Parathyroid adenoma (tissue), 2 donors: ENCODE results near the gene TBX2.

Experiments used
- H2AFZ ChIP-seq: fragments of 300-600 bp; sonication (generic); one replicate; pipeline ENCODE4 v1.7.0; 2017; ENCODE audit warnings: antibody characterized with exemption, mild to moderate bottlenecking
- H3K27ac ChIP-seq: fragments of 300-600 bp; sonication (generic); one replicate; pipeline ENCODE4 v1.7.0; 2017
- H3K27me3 ChIP-seq: fragments of 300-600 bp; sonication (generic); one replicate; pipeline ENCODE4 v1.7.0; 2017; ENCODE audit warnings: low read length; ENCODE audit not compliant: control insufficient read depth, insufficient read depth
- H3K36me3 ChIP-seq: fragments of 300-600 bp; sonication (generic); one replicate; pipeline ENCODE4 v1.7.0; 2017; ENCODE audit warnings: low read length; ENCODE audit not compliant: control insufficient read depth, insufficient read depth
- H3K4me1 ChIP-seq: fragments of 300-600 bp; sonication (generic); one replicate; pipeline ENCODE4 v1.7.0; 2017; ENCODE audit warnings: control low read depth
- H3K4me2 ChIP-seq: fragments of 300-600 bp; sonication (generic); one replicate; pipeline ENCODE4 v1.7.0; 2017; ENCODE audit warnings: low read length
- H3K4me3 ChIP-seq: fragments of 300-600 bp; sonication (generic); one replicate; pipeline ENCODE4 v1.7.0; 2017; ENCODE audit warnings: low read depth, low read length
- H3K79me2 ChIP-seq: fragments of 300-600 bp; sonication (generic); one replicate; pipeline ENCODE4 v1.7.0; 2017; ENCODE audit warnings: control low read depth
- H3K9ac ChIP-seq: fragments of 300-600 bp; sonication (generic); one replicate; pipeline ENCODE4 v1.7.0; 2017; ENCODE audit warnings: mild to moderate bottlenecking
- H3K9me3 ChIP-seq: fragments of 300-600 bp; sonication (generic); one replicate; pipeline ENCODE4 v1.7.0; 2017; ENCODE audit warnings: low read length; ENCODE audit not compliant: control insufficient read depth
- CTCF ChIP-seq: fragments of 300-600 bp; sonication (generic); IDR thresholded peaks from one replicate; pipeline ENCODE4 v1.7.0; 2017; ENCODE audit warnings: antibody characterized with exemption, mild to moderate bottlenecking
- donor health status: primary hyperparathyroidism.

Gene TBX2

GRCh38 chr17:61456688-61457225, 57.1 kb downstream of the TBX2 start:
- Histone ChIP-seq H3K9me3 (no peaks in the 10 kb centered on the region), H3K79me2 (no peaks in the 10 kb centered on the region), H3K4me2 (peak overlapping the region; percentile 52), H3K4me3 (no peak overlapping the region), H3K27ac (no peak overlapping the region), H3K4me1 (no peaks in the 10 kb centered on the region), H2AFZ (no peak overlapping the region), H3K27me3 (peaks cover 52% of the 10 kb centered on the region), H3K9ac (no peak overlapping the region), H3K36me3 (no peaks in the 10 kb centered on the region)
- TF ChIP-seq CTCF, result no peak

GRCh38 chr17:61457226-61457983, 57.8 kb downstream of the TBX2 start:
- Histone ChIP-seq H3K27me3 (peaks cover 50% of the 10 kb centered on the region), H3K79me2 (no peaks in the 10 kb centered on the region), H3K4me1 (no peaks in the 10 kb centered on the region)

GRCh38 chr17:61458000-61458399, 58.4 kb downstream of the TBX2 start:
- H3K4me1 ChIP-seq, result no peaks in the 10 kb centered on the region
- no peaks in the 10 kb centered on the region for H3K36me3 ChIP-seq
- H3K4me2 ChIP-seq, result no peak overlapping the region
- H3K79me2 ChIP-seq, result no peaks in the 10 kb centered on the region
- no peak overlapping the region for H3K4me3 ChIP-seq
- H3K9ac ChIP-seq, result no peak overlapping the region
- peaks cover 44% of the 10 kb centered on the region for H3K27me3 ChIP-seq
- no peaks in the 10 kb centered on the region for H3K9me3 ChIP-seq
- no peak for TF ChIP-seq CTCF
- H2AFZ ChIP-seq, result no peak overlapping the region
- no peak overlapping the region for H3K27ac ChIP-seq

More at GRCh38 chr17:61457226-61457983, 57.8 kb downstream of the TBX2 start:
- Histone ChIP-seq H3K4me2 (peak overlapping the region; percentile 52), H3K9ac (no peak overlapping the region), H2AFZ (no peak overlapping the region), H3K9me3 (no peaks in the 10 kb centered on the region), H3K36me3 (no peaks in the 10 kb centered on the region), H3K4me3 (no peak overlapping the region), H3K27ac (no peak overlapping the region)
- TF ChIP-seq CTCF, result no peak

GRCh38 chr17:61458421-61459141, 58.9 kb downstream of the TBX2 start:
- H3K9ac ChIP-seq, result no peak overlapping the region
- H3K4me1 ChIP-seq, result no peaks in the 10 kb centered on the region
- no peak overlapping the region for H3K4me2 ChIP-seq
- peaks cover 38% of the 10 kb centered on the region for H3K27me3 ChIP-seq
- H3K36me3 ChIP-seq, result no peaks in the 10 kb centered on the region
- H3K4me3 ChIP-seq, result no peak overlapping the region
- H3K27ac ChIP-seq, result no peak overlapping the region
- H3K79me2 ChIP-seq, result no peaks in the 10 kb centered on the region
- TF ChIP-seq CTCF, result no peak
- H2AFZ ChIP-seq, result no peak overlapping the region
- no peaks in the 10 kb centered on the region for H3K9me3 ChIP-seq
